ENCODE results near the gene HORMAD2.

DNA sequence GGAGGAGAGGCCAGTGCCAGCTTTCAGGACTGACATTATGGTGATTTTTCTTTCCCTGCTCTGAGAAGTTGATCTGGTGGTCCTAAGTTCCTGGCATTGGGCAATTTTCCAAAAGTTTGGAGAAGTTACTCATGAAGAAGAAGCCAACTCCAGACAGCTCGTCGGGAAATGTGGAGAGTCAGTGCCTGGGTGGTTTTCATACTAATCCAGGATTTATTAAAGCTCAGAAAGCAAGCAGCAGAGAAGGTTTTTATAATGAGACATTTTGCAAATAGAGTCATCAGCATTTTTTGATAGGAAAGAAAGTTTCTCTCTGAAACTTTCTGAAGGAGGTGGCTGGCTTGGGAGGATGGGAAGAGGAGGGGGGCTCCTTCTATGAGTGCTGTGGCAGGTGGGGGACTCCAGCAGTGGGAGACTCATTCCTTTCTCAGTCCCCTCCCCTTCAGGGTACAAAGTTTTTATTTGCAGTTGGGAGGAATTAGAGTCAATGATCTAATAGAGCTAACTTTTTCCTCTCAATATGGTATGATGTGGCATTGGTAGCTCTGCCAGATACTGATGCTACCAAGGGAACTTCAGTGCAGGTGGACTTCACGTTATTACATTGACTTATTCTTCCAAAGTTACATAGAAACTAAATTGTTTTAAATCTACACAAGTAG, 110.9 kb downstream of the HORMAD2 start:
- TF ChIP-seq, protein P1, sequence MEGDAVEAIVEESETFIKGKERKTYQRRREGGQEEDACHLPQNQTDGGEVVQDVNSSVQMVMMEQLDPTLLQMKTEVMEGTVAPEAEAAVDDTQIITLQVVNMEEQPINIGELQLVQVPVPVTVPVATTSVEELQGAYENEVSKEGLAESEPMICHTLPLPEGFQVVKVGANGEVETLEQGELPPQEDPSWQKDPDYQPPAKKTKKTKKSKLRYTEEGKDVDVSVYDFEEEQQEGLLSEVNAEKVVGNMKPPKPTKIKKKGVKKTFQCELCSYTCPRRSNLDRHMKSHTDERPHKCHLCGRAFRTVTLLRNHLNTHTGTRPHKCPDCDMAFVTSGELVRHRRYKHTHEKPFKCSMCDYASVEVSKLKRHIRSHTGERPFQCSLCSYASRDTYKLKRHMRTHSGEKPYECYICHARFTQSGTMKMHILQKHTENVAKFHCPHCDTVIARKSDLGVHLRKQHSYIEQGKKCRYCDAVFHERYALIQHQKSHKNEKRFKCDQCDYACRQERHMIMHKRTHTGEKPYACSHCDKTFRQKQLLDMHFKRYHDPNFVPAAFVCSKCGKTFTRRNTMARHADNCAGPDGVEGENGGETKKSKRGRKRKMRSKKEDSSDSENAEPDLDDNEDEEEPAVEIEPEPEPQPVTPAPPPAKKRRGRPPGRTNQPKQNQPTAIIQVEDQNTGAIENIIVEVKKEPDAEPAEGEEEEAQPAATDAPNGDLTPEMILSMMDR (IDR thresholded peaks at IDR 0.05; ENCODE audit: borderline replicate concordance, extremely low read depth, low read length, poor library complexity, severe bottlenecking), result no peak
- TF ChIP-seq EZH2 (IDR thresholded peaks at IDR 0.05; ENCODE audit: borderline replicate concordance, low read depth, low read length, severe bottlenecking), result no peak

Data from DND-41 (cell line).